ENCODE data around the gene FAF2. TPM values are rescaled to one million over a fixed set of nuclear protein-coding genes. Genes with fewer than 3 reads are reported as not detected.

The FAF2 gene
- polyA plus RNA-seq, 2 of the 4 experiments (the other 2 are of a cell fraction): 42.4 to 90.3 TPM

DNA sequence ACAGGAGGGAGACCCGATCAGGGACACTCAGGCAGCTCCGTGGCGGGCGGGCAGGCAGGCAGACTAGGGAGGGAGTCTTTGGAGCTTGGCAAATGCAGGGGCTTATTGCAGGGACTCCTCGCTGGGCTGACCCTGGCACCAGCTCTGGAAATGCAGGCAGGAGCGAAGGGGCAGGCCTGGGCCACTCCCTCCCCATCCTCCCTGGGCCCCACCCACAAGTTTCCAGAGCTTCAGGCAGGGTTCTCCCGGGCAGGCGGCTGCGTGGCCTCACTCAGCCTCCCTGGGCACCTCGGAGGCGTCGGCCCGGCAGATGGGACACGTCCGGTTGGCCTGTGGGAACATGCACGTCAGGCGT, 80.6 kb downstream of the FAF2 start (continued):
- TF ChIP-seq, protein P1, sequence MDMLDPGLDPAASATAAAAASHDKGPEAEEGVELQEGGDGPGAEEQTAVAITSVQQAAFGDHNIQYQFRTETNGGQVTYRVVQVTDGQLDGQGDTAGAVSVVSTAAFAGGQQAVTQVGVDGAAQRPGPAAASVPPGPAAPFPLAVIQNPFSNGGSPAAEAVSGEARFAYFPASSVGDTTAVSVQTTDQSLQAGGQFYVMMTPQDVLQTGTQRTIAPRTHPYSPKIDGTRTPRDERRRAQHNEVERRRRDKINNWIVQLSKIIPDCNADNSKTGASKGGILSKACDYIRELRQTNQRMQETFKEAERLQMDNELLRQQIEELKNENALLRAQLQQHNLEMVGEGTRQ (IDR thresholded peaks at IDR 0.05): no peak
- no peak for TF ChIP-seq MYC (IDR thresholded peaks at IDR 0.05; ENCODE audit: borderline replicate concordance, low read length)
- no peak for TF ChIP-seq CBX8 (IDR thresholded peaks at IDR 0.05)
- no peak for TF ChIP-seq FOSL2 (IDR thresholded peaks at IDR 0.05)
- TF ChIP-seq FOSL2 (CRISPR knock-in tag; IDR thresholded peaks at IDR 0.05): no peak
- TF ChIP-seq HOXB5 (CRISPR knock-in tag; IDR thresholded peaks at IDR 0.05): no peak

DNA sequence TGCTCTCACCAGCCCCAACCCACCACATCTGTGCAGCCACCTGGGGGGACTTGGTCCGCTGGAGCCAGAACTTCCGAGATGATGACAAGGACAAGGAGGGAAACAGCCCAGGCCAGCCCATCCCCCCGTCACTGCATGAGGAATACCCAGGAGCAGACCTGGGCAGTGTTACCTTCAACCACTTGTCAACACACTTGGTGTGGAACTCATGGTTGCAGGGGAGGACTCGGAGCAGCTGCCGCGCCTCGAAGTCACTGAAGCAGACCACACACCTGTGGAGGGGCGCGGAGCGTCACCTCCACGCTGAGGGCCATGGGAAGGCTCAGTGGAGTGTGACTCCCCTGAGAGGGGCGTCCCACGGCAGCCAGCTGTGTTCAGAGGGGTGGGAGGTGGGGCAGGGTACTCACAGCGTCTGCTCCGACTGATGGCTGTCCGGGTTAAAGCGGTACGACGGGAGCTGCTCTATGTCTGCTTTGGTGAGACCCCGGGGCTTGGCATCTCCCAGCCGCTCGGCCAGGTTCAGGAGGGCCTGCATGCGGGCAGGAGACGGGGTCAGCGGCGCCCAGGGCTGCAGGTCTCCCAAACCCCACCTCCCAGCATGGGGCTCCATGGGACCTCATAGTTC, 81.0 kb downstream of the FAF2 start:
- POLR2A ChIA-PET: no interaction called here
- FAIRE-seq: no peak
- TF ChIP-seq HEYL (CRISPR knock-in tag; IDR thresholded peaks at IDR 0.05): no peak
- TF ChIP-seq BHLHE40 (IDR thresholded peaks at IDR 0.05; ENCODE audit: low read depth, low read length): no peak
- no peak for TF ChIP-seq SMC3 (IDR thresholded peaks at IDR 0.05)
- Histone ChIP-seq H3K27ac (no peak overlapping the region), H3K4me2 (no peak overlapping the region), H3K4me3 (no peak overlapping the region), H3K4me1 (peaks cover 26% of the 10 kb centered on the region), H3K9me3 (no peaks in the 10 kb centered on the region)
- DNase-seq (ENCODE audit: low read depth in 1 of 2, low spot score in 1 of 2): no peak
- CTCF ChIA-PET: interaction anchor here (0.8 to 1.1 kb wide), 3 partner anchors 9 to 113 kb away, joined by 3 to 4 read pairs (median 3); partner anchors contain the start of gene CLTB
- no peak for ATAC-seq
- WGBS (ENCODE audit: missing lambda C conversion rate): 87% methylated on average over 18 of the region's 26 CpGs

DNA sequence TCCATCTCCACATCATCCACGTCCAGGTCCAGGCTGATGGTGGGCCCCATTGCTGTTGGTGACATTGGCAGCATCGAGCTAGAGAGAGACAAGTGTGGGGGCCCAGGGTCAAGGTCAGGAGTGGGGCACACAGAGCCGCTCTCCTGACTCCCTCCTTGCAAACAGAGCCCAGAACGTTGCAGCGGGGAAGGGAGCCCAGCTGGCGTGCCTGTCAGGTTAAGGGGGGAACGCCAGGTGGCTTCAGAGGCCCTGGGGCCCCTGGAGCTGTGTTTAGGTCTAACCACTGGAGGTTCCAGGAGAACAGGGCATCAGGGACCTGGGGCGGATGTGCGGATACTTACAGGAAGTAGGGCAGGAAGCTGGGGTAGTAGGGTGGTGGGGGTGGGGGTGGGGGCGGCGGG, 81.6 kb downstream of the FAF2 start:
- Histone ChIP-seq H3K9me3 (no peaks in the 10 kb centered on the region), H3K27ac (no peak overlapping the region), H3K4me1 (peaks cover 31% of the 10 kb centered on the region), H3K4me2 (no peak overlapping the region), H3K4me3 (no peak overlapping the region)
- CTCF ChIA-PET: interaction anchor here (0.8 to 1.1 kb wide), 4 partner anchors 9 to 113 kb away, joined by 3 to 4 read pairs (median 4); partner anchors contain the start of genes CLTB and FAF2
- no peak for ATAC-seq
- TF ChIP-seq CEBPB (IDR thresholded peaks at IDR 0.05): no peak
- DNase-seq (ENCODE audit: low read depth in 1 of 2, low spot score in 1 of 2): no peak
- no peak for FAIRE-seq
- POLR2A ChIA-PET: no interaction called here
- WGBS (ENCODE audit: missing lambda C conversion rate): 86% methylated on average over 7 of the region's 11 CpGs

DNA sequence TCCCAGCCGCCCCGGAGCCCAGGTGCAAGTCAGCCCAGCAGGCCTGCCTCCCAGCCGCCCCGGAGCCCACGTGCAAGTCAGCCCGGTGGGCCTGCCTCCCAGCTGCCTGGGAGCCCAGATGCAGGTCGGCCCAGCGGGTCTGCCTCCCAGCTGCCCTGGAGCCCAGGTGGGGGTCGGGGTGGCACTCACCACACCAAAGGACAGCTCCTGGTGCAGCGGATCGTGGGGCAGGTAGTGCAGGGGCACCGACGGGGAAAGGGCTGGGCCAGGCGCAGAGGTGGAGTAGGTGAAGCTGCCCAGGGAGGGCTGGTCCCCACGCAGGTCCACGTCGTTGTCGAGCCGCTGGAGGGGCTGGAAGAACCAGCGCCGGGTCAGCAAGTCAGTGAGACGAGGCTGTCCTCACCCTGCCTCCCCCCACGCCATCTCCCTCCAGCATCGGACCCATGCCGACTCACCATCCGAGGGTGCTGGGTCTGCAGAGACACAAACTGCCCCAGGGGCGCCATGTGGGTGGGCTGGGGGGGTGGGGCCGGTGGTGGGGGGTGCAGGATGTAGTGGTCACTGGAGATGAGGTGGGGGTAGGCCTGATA, 82.3 kb downstream of the FAF2 start:
- ChIA-PET POLR2A (no interaction called here), CTCF (interaction anchor here (0.8 to 2.2 kb wide), 6 partner anchors 10 to 114 kb away, joined by 3 to 9 read pairs (median 4); partner anchors contain the start of genes CLTB and FAF2)
- Histone ChIP-seq H3K9me3 (no peaks in the 10 kb centered on the region), H3K4me2 (no peak overlapping the region), H3K4me3 (no peak overlapping the region), H3K4me1 (peaks cover 39% of the 10 kb centered on the region), H3K27ac (peak overlapping the region in 1 of 2 experiments; percentile 40; a peak in 2 of 6 replicates)
- 90% methylated on average over 20 of the region's 28 CpGs for whole genome bisulfite sequencing (ENCODE audit: missing lambda C conversion rate)
- TF ChIP-seq KDM1A (IDR thresholded peaks at IDR 0.05; ENCODE audit: low read depth) (no peak), FOSB (CRISPR knock-in tag; IDR thresholded peaks at IDR 0.05) (no peak), SREBF2 (IDR thresholded peaks at IDR 0.05) (no peak), RAD21 (conservative IDR thresholded peaks at IDR 0.05 in 1 of 2, IDR thresholded peaks at IDR 0.05 in 1 of 2) (no peak), TFCP2L1 (CRISPR knock-in tag; IDR thresholded peaks at IDR 0.05) (no peak), KDM5A (IDR thresholded peaks at IDR 0.05) (no peak), HEYL (CRISPR knock-in tag; IDR thresholded peaks at IDR 0.05) (no peak)
- TF ChIP-seq, protein P1 (IDR thresholded peaks at IDR 0.05): no peak
- FAIRE-seq (no peak), ATAC-seq (no peak), DNase-seq (ENCODE audit: low read depth in 1 of 2, low spot score in 1 of 2) (no peak)
